Esophagus muscularis mucosa (tissue), 3 donors: ENCODE measurements around the gene CNTNAP2.

Experiments used
- CTCF ChIP-seq, 3 experiments: fragments of 200-600 bp in 2 of 3; fragments of 450-650 bp in 1 of 3; sonication (generic) in 2 of 3; IDR thresholded peaks; one replicate each; pipeline ENCODE4 v1.5.1; 2017 to 2019; ENCODE audit warnings: antibody characterized with exemption in 3 of 3, mild to moderate bottlenecking in 2 of 3, moderate library complexity in 1 of 3
- POLR2A ChIP-seq: fragments of 450-650 bp; IDR thresholded peaks from one replicate; pipeline ENCODE4 v1.6.1; 2017; ENCODE audit warnings: antibody characterized with exemption, moderate library complexity, mild to moderate bottlenecking, low read depth

- no peak for TF ChIP-seq POLR2A
- TF ChIP-seq CTCF (IDR thresholded peaks at IDR 0.05) = no peak
Observed at GRCh38 chr7:148408307-148408706, 2291.7 kb downstream of the CNTNAP2 start.
